Stimulated activated CD4-positive, alpha-beta T cell treated with anti-CD3 and anti-CD28 coated beads, TNF-alpha, amount 100 ng/mL, for 4 hours (primary cell): ENCODE measurements around the gene APP.

Source experiments
- DNase-seq, 3 experiments: peaks; one replicate each; pipeline ENCODE4 v3.0.0-alpha.2; 2020; ENCODE audit warnings: low read depth in 3 of 3

The APP gene

GRCh38 chr21:26170471-26171257 is at the start of gene APP:
TSS of gene APP (minus strand) at chr21:26170770. CDS start at chr21:26170620, 150 bp downstream.
- peak; percentile 79 to 86 (median 85) for DNase-seq

GRCh38 chr21:26212220-26212619 is 41.6 kb upstream of the APP start:
- DNase-seq, result no peak

DNA sequence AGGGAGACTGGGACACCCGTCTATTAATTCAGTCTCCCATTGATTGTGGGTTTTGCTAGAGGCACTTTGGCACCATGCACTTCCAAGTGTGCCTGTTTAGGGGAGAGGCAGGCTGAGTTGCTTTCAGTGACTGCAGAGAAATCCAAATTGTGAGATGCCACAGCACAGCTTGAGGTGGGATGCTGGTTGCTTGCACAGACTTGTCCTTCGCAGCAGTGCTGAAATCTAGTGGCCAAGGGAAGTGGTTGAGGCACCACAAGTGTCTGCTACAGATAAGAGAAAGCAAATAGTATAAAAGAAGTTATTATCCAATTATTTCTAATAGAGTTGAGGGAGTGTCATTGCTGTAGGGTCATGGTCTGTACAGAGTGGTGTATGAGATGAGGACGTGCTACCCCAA is 40.0 kb upstream of the APP start:
- DNase-seq, result no peak

- DNase-seq, result no peak
Measured at GRCh38 chr21:26207021-26207420, 36.5 kb upstream of the APP start.

DNA sequence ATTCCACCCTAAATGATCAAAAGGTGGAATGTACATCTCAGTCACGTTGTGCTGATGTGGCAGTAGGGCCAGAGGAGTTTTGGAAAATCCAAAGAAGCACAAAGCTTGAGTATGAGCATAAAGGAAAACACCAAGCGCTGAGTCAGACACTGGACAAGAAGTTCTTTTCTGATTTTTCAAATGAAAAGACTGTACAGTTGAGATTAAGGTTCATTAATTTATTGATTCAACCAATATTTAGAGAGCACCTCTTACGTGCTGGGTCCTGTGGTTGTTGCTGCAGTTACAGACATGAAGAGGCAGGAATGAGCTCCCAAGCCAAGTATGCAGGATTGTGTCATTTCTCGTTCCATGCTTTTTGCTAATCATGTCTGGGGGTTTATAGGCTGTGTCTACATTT is 28.9 kb upstream of the APP start:
- DNase-seq, result no peak

GRCh38 chr21:26195708-26196107 is 25.1 kb upstream of the APP start:
- no peak for DNase-seq

DNA sequence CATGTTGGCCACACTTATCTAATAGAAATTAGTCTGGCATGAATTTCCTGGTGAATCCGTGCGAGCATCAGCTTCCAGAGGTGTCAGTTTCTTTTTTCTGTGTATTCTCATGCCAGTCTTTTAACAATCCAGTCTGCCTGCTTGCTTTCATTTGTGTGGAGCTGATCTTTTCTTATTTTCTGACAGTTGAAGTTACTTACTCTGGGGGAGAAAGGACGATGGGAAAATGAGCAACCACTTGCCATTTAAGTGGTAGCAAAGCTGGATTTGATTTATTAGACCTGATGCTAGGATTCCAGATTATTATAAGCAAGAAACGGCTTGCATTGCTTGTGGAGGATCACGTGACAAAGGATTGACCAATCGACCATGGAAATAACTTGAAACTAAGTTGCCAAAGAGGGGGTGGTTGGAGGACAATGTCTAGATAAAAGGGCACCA is 24.3 kb upstream of the APP start:
- DNase-seq, result no peak

- no peak for DNase-seq
Measured at GRCh38 chr21:26194326-26194725, 23.8 kb upstream of the APP start.

GRCh38 chr21:26191609-26192008 is 21.0 kb upstream of the APP start:
- no peak for DNase-seq

DNA sequence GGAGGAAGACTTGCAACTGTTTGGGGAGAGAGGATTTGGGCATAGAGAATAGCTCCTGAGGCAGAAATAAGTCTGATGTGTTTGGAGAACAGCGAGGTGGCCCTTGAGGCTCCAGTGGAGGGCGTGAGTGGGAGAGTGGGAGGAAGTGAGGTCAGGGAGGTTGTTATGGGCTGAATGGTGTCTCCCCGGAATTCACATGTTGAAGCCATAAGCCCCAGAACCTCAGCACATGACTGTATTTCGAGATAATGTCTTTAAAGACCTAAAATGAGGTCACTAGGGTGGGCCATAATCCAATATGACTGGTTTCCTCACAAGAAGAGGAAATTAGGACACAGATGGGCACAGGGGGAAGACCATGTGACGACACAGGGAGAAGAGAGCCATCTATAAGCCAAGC is 17.9 kb upstream of the APP start:
- DNase-seq, result no peak

DNA sequence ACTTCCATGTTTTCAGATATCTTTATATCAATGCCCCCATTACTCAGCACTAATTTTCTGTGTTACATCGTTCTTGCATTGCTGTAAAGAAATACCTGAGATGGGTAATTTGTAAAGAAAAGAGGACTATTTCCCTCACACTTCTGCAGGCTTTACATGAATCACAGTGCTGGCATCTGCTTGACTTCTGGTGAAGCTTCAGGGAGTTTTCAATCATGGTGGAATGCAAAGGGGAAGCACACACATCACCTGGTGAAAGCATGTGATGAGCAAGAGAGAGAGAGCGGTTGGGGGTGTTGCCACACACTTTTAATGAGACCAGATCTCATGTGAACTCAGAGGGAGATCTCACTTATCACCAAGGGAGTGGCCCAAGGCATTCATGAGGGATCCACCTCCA is 14.9 kb upstream of the APP start:
- no peak for DNase-seq

DNA sequence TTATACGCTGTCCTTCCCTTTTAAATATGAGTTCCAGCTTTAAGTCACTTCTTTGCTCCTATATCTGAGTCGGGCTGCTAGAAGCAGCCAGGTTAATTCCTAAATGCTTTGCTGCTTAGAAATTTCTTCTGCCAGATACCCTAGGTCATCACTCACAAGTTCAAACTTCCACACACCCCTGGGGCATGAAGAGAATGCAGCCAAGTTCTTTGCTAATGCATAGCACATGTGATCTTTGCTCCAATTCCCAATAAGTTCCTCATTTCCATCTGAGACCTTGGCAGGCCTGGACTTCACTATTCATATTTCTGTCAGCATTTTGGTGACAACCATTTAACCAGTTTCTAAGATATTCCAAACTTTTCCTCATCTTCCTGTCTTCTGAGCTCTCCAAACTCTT is 14.5 kb upstream of the APP start:
- no peak for DNase-seq

GRCh38 chr21:26179501-26179900 is 8.9 kb upstream of the APP start:
- DNase-seq, result no peak

DNA sequence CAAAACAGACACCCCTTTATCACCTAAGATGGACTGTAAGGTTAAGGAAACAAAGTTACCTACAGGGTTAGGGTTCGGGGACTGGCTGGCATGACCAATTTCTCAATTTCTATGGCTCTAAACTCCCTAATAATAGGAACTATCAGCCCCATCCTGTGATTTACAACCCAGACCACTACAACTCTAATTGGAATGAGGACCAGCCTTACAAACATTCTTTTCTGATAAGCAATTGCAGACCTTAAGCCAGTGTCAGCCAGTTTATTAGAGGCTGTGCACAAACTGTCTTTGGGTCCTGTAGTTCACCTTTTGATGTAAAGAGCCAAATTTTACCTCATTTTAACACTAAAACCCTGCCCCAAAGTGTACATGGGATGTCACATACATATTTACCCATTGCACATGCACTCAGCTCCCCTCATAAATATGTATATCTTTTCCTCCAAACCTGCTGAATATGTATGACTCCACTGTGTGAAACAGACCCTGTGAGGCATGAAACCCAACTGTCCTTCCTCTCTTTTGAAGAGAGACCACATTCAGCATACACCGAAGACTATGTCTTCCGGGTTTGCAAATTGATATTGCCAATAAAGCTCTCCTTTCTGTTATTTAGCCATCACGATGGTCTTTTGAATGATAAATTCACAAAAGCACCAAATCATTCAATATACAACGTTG is 7.3 kb upstream of the APP start:
- DNase-seq, result no peak

DNA sequence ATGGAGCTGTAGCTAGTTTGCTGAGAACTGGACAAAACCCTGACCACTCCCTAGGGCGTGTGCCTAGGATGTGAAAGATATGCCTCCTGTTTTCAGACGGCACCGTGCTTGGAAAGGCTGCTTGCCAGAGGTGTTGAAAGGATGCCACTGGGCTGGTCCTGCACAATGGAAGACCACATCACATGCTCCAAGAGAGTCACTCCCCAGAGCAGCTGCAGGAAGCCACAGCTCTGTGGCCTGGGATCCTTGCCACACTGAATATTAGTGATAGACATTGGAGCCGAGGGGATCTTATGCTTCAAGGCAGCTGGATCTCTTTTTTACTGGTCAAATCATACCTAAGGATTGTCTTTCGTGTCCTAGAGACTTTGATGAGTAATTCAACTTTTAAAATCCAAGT is 6.6 kb upstream of the APP start:
- DNase-seq, result no peak

DNA sequence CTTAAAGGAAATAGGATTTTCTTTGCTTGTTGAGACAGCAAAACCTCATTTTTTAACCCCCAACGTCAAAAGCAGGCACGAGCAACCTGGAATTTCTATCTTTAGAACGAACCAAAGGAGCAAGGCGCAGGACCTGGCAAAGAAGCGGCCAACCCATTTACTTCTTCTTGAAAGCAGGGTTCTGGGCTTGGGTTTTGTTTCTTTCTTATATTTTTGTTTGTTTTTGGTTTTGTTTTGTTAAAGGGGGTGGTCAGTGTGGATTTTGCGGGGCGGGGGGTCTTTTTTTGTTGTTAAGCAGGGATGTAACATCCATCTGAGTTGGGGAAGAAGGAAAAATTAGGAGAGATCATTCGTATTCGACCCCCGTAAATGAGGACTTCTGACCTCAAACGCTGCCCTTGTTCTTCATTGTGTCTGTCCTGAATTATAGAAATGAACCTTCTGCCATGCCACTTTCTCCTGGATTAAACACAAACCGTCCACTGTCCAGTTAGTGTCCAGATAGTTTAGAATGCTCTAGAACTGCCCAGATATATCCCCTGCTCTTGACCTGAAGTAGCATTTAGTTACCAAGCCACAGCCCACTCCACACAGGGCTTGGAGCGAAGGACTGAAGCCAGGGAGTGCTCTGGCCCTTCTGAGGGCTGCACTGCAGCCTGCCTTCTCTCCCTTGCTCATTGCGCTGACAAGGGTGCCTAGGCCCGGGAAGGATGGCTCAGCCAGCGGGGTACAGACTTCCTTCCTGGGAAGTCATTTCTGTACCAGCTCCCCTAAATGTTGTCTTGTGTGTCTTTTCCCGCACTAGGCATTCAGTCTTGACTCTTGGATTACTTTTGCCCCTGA is 909 bp upstream of the APP start:
- no peak for DNase-seq

DNA sequence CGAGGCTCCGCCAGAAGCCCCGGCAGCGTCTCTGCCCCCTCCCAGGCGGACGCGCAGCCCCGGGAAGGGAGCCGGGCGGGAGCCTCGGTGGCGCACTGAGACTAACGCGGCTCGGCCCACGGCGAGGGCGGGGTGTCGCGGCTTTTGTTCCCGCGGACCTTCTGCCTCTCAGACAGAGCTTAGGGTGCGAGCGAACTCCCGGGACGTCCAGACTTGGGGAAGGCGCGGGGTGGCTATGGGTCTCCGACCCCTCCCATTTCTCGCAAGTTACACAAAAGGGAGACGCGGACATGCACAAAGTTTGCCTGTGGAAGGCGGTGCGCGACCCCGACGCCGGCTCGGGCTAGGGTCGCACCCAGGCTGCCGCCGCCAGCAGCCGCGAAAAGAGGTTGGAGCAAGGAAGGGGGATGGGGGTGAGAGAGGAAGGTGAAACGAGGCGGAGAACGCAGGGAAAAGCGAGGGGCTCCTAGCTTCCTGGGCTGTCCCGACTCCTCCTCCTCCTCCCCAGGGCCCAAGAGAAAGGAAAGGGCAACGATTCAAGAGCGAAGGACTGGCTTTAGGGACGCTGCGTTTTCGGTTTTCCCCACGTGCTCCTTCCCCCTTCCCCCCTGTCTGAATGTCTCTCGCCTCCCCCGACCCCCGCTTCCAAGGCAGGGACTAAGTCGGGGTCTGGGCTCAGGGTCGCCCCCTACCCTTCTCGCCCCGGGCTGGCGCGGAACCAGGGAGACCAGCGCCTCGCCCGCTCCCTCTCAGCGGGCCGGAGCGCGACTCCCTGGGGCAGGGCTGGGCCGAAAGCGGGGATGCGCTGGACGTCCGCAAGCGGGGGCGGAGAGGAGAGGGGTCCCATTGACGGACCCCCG is 729 bp downstream of the APP start:
- peak; percentile 16 to 33 (median 21) for DNase-seq

DNA sequence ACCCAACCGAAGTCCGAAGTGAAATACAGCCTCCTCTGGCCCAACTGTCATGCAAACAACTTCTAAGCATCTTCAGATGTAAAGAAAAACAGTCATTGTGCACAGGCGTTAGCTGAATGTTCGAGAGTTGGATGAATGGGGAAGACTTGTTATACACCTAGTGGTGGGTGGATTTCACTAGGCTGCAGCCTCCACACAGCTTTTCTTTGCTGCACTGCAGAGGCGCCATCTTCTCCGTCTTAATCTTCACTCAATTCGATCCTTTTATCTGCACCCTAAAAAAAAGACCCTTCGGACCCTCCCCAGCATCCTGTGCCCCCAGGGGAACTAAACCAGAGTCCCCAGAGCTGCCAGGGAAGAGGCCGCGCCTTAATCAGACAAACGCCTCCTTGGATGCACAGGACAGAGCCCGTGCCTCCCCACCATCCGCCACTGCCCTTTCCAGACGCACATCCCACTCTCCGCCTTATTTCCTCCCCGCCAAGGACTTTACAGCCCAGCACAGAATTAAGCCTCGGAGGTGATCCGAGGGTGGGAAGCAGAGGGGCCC is 1.4 kb downstream of the APP start:
- peak in 2 of 3 experiments; percentile 2 to 18 for DNase-seq

DNA sequence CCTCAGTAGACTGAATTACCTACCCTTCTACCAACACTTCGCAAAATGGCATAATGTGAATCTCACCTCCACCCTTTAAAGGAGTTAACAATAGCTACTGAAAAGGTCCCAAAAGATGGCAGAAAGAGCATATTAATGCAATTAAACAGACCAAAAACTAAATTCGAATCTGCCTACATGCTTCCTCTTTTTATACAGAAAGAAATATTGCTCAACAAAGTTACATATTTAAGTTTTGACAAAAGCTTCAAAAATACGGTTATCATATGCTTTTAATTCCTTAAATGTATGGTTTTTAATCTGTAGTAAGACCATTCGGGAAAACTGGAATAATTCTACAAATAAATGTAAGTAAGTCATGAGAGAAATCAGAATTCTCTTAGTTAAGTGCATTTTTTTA is 2.2 kb downstream of the APP start:
- DNase-seq, result no peak

GRCh38 chr21:26167593-26167992 is 3.0 kb downstream of the APP start:
- no peak for DNase-seq

- no peak for DNase-seq
Measured at GRCh38 chr21:26165331-26165730, 5.2 kb downstream of the APP start.
